NCI-H1092 treated with DMSO at 0.1 percent for 48 hours (cell line): ENCODE results near the gene ACSF2.

ENCODE experiments used
- DNase-seq: peaks from one replicate; lab custom pipeline; 2025; lab: John Stamatoyannopoulos, UW

ACSF2 gene

DNA sequence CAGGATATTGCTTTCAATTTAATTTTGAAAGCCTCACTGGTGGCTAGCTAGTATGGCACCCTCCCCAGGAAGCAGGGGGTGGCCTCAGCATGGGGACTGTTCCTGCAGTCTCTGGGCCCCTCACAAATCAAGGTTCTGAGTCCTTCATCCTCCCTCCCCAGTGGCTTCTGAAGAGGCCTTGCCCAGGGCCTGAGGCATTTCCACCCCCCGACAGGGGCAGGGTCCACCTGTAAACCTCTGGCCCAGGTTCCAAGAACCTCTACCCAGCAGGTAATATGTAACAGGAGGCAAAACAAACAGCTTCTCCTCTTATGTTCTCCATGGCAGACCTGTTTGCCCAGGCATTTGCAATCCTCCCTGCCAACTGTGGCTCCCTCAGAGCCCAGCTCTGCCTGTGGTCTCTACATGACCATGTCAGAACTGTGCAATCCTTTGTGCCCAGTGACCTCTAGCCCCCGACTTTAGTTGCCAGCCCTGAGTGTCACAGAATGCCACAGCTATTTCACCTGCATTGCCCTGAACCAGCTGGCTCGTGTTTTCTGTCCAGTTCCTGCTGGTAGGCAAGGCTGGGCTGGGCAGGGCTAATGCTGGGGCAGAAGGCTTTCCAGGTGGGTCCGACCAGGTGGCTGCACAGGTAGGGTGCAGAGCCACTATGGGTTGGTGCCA, 14.3 kb downstream of the ACSF2 start:
- DNase-seq = no peak

DNA sequence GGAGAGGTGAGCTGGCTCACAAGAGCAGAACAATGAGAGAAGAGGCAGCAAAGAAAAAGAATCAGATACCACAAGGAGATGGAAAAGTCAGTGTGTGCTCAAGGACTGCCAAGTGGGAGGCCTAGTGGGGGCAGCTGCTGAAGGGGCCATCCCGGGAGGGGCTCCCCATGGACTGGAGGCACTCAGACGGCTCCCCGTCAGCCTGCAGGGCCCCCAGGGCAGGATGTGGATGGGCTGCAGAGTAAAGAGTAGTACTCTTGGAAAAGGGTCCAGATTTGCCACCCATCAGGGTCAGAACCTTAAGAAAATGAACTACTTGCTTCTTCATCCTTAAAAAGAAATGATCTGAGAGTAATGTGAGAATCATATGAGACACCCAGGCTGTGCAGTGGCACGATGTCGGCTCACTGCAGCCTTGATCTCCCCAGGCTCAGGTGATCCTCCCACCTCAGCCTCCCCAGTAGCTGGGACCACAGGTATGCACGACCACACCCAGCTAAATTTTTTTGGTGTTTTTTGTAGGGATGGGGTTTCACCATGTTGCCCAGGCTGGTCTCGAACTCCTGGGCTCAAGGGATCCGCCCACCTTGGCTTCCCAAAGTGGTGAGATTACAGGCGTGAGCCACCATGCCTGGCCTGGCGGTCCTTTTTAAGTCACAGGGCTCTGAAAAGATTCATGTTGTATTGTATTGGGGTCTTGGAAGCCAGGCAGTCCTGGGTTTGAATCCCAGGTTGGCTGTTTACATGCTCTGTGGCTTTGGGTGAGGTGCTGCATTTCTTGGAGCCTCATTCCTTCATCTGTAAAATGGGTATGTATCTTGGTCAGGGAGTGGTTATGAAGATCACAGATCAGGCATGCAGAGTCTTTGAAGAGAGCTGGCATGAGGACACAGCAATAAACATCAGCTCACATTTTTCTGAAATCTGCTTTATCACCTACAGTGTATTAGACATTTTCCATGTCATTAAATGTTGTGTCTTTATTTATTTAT, 15.1 kb downstream of the ACSF2 start:
- DNase-seq = no peak

- no peak for DNase-seq
These were observed 17.5 kb downstream of the ACSF2 start for GRCh38 chr17:50443505-50443974.

- no peak for DNase-seq
These were observed 19.1 kb downstream of the ACSF2 start for GRCh38 chr17:50444841-50445715.

DNA sequence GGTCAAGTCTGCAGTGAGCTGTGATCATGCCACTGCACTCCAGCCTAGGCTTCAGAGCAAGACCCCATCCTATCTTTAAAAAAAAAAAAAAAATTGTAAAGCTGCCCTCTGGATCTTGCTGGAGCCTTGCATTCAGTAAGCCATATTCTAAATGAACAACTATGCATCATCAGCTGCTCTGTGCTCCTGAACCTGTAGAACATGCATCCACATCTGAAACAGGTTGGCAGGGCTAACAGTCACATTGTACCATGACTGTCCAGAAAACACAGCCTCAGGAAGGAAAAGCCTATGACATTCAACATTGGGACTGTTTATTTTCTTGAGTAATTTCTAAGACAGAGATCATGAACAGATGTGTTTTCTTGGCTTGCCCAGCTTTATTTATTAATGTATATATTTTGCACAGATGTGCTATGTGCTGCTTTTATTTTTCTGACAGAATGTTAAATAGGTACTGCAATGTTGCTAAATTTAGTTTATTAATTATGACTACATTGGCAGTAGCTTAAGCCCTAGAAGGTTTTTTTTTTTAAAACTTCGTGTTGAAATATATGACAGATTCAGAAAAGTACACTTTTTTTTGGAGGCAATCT, 19.8 kb downstream of the ACSF2 start:
- no peak for DNase-seq

DNA sequence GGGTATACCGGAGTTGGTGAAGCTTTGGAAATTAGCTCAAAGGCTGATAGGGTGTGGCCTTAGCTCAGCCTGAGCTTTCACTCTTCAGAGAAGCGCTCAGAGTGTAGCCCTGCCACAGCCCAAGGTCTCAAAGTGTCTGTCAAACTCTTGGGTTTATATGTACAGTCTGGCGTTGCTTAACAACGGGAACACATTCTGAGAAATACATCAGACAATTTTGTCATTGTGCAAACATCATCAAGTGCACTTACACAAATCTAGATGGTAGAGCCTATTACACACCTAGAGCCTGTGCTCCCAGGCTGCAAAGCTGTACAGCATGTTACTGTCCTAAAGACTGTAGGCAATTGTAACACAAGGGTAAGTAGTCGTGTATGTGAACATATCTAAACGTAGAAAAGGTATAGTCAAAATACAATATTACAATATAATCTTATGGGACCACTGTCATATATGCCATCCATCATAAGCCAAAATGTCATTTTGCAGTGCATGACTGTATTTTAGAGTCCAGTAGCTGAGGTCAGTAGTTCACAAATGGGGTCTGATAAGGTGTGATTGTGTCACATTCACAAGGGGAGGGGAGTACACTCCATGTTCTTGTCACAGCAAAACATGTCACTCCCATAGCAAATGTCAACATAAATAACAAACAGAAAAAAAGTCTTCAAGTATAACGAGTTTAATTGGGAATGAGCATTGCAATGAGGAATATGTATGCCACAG, 22.0 kb downstream of the ACSF2 start:
- DNase-seq = peak; percentile 5

GRCh38 chr17:50448643-50449042, 22.6 kb downstream of the ACSF2 start:
- DNase-seq = no peak

GRCh38 chr17:50451943-50452629, 26.1 kb downstream of the ACSF2 start:
- no peak for DNase-seq

DNA sequence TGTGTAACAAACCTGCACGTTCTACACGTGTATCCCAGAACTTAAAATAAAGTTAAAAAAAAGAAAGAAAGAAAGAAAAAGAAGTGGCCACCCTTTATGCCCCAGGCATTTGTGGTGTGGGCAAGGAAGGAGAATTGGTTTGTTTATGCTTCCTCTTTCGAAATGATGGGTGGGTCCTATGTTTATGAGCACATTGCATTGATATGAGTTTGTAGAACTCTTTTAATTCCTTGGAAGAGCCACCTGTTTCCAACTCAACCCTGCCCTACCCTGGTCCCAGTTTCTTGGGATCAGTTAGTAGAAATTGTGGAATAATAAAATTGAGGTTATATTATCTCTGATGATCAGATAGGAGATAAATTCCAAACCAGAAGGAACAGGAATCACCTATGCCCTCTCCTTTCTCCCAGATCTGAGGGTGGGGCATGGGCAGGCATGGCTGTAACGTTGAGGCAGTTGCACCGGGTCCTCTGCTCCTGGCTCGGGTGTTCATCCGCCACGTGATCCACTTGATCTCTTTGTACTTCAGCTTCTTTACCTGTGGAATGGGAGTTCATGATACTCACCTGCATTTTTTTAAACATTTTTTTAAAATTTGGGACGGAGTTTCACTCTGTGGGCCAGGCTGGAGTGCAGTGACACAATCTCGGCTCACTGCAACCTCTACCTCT, 26.7 kb downstream of the ACSF2 start:
- DNase-seq = no peak

- no peak for DNase-seq
These were observed 27.9 kb downstream of the ACSF2 start for GRCh38 chr17:50453901-50454300.

DNA sequence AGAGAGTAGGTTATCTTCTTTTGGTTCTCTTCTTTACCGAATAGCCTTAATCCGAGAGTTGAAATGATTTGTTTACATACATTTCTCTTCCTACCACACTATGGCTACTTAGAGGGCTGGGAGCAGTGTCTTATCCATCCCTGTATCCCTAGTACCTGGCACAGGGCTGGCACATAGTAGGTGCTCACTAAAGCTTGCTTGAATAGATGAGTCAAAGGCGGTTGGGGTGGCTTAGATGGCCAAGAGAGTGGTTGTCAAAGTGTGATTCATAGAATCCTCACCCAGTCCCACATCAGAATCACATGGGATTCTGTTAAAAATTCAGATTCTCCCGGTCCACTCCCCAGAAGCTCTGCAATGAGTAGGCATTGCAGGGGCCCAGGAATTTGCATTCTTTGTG, 31.6 kb downstream of the ACSF2 start:
- no peak for DNase-seq

DNA sequence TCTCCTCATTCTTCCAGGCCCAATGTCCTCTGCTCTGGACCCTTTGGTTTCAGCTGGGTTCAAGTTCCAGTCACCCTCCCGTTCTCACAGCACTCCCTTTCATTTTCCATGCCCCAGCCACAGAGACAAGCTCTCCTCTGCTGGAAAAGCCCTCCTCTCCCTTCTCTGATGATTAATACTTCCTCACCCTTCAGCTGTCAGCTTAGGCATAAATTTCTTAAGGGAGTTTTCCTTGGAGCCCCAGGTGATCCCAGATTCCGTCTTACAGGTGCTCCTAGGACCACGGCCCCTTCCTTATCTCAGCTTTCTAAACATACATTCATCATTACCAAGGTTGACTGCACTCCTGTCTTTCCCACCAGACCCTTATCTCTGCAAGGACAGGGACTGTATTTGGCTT, 32.3 kb downstream of the ACSF2 start:
- no peak for DNase-seq

- DNase-seq = no peak
These were observed 33.0 kb downstream of the ACSF2 start for GRCh38 chr17:50458701-50459676.

DNA sequence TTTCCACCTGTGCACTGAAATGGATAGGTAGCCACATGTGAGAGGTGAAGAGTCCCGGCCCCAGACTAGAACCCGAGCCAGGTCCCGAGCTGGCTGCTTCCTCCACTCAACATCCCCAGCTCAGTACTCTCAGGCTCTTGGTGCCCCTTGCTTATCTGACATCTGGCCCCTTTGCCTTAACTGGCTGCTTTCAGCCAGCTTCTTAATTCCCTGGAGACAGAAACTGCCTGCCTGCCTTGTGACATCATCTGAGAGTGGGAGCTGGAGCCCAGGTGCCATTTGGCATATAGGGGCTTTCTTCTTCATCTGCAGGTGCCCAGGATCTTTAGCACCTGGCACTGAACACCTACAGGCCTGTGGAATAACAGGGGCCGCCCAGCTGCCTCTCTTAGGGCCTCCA, 33.7 kb downstream of the ACSF2 start:
- no peak for DNase-seq

- DNase-seq = no peak
These were observed 35.0 kb downstream of the ACSF2 start for GRCh38 chr17:50460831-50461526.

GRCh38 chr17:50461550-50462132, 35.6 kb downstream of the ACSF2 start:
- no peak for DNase-seq

- DNase-seq = peak; percentile 3
These were observed 36.4 kb downstream of the ACSF2 start for GRCh38 chr17:50462446-50462845.

DNA sequence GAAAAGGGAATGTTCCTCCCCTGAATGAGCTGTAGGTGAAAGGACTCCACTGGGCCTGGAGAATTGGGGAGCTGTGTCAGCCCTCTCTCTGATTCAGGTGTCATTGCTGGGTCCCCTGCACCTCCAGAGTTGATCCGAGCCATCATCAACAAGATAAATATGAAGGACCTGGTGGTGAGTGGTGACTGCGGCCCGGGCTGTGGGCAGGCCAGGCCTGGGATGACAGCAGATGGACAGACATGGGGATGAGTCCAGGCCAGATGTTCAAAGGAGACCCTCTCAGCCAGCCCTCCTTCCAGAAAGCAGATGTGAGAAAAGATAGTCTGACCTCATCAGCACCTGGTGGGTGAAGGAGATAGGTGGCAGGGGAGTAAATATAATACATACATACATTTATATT, 38.1 kb downstream of the ACSF2 start:
- DNase-seq = no peak
